ENCODE measurements around the gene KDF1. TPM values are rescaled to one million over a fixed set of nuclear protein-coding genes. Genes with fewer than 3 reads are reported as not detected.
"Not testable (repeated sequence)": the region's sequence is repeated elsewhere in the genome, so short reads cannot be mapped to it uniquely, and the experiment has no call there.

The KDF1 gene
- polyA plus RNA-seq, 3 donors from 2014 or later: 0.29 to 1.3 TPM; not detected in 1

DNA sequence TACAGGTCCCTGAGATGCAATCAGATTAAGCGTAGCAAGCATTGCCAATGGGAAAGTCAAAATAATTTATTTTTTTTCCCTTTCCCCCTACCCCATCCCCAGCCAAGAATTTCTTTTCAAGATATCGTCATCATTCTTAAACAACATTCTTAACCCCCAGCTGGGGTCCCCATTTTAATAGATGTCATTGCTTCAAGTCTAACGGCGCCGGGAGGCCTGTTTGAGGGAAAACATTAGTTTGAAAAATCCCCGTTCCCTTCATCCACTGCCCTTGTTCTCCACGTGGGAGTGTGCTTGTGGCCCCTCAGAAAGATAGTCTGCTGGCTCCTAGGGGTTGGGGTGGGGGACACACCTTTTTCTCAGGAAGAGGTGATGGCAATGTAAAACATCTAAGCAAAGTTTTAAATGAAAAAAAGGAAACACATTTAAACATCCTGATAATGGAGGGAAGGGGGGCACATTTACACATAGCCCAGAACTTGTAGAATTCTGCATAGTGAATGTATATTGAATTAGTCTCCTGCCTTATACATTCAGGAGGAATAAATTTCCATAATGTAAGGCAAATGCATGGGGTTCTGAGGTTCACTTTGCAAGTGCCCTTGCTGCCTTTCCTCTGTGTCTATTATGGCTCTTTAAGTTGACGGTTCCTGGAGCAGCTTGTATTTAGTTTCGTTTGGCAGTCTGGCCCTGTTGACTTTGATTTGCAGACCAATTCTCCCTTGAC is 40.0 kb upstream of the KDF1 start:
- no peak for DNase-seq
- no peaks in the 10 kb centered on the region for H3K36me3 Mint-ChIP-seq
- H3K4me1 Mint-ChIP-seq: peaks cover 7% of the 10 kb centered on the region in 2 donors
- no peak overlapping the region for H3K4me3 Mint-ChIP-seq
- no peak overlapping the region for H3K27ac Mint-ChIP-seq
- no peaks in the 10 kb centered on the region for H3K9me3 Mint-ChIP-seq
- peaks cover 5 to 10% (median 6%) of the 10 kb centered on the region in 3 donors for H3K27me3 Mint-ChIP-seq (ENCODE audit: low read depth in 3 of 3)

DNA sequence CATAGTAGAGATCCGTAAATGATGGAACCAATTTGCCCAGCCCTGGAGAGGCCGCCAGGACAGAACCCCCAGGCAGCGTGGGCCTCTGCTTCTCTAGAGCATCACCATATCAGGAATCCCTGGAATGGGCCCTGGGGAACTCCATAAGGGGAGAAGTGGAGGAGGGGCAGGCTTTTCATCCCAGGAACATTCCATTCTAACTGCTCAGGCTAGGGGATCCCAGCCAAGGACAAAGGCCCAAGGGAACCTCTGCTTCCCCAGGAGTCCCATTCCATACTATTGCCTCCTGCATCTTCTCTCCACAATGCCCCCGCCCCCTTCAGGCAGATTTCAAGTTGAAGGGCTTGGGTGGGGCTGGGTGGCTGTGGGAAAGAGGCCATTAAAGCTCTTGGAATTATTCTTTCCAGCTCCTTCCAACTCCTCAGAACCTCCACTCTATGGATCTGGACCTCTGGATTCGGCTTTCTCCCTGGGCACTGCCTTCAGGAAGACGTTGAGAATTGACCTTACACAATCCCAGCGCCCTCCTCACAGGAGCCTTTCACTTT is 39.2 kb upstream of the KDF1 start:
- H3K27ac Mint-ChIP-seq: no peak overlapping the region
- H3K9me3 Mint-ChIP-seq: no peaks in the 10 kb centered on the region
- no peaks in the 10 kb centered on the region for H3K36me3 Mint-ChIP-seq
- H3K4me1 Mint-ChIP-seq: peaks cover 7 to 8% of the 10 kb centered on the region in 2 donors
- H3K4me3 Mint-ChIP-seq: no peak overlapping the region
- no peak for DNase-seq
- peaks cover 6 to 11% (median 7%) of the 10 kb centered on the region in 3 donors for H3K27me3 Mint-ChIP-seq (ENCODE audit: low read depth in 3 of 3)

DNA sequence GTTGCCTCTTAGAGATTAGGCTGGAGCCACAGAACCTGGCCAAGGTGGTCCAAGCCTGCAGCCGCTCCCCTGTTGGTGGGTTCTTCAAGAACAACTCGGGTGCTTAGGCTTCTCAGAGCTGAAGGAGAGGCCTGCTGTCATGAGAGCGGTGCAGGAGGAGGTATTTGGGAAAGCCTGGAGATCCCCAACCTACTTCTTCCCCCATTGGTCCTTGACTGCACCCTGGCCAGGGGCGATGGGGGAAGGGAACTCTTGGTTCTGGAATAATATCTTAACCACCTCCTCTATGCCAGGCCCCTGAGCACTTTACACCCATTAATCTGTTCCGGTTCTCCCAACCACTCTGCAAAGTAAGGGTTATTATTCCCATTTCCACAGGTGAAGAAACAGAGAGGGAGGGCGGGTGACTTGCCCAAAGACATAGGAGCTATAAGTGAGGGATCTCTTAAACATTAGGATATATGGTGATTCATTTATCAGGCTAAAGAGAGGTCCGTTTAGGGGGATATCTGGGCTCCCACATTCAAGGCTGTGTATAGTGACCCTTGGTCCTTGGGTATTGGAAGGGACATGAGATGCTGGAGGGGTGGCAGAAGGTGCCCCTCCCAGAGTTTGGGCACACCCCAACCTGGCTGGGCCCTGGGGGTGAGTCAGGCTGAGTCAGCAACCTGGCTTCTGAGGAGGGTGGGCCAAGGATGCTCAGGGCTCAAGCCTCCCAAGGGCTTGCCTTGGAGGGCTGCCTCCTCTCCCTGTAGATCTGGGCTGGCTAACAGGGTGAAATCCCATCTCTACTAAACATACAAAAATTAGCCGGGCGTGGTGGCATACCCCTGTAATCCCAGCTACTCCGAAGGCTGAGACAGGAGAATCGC is 38.4 kb upstream of the KDF1 start:
- no peak for DNase-seq
- peaks cover 7 to 11% (median 8%) of the 10 kb centered on the region in 3 donors for H3K27me3 Mint-ChIP-seq (ENCODE audit: low read depth in 3 of 3)
- H3K36me3 Mint-ChIP-seq: no peaks in the 10 kb centered on the region
- H3K9me3 Mint-ChIP-seq: no peaks in the 10 kb centered on the region
- H3K4me1 Mint-ChIP-seq: peaks cover 7 to 9% of the 10 kb centered on the region in 2 donors
- H3K27ac Mint-ChIP-seq: no peak overlapping the region
- no peak overlapping the region for H3K4me3 Mint-ChIP-seq

DNA sequence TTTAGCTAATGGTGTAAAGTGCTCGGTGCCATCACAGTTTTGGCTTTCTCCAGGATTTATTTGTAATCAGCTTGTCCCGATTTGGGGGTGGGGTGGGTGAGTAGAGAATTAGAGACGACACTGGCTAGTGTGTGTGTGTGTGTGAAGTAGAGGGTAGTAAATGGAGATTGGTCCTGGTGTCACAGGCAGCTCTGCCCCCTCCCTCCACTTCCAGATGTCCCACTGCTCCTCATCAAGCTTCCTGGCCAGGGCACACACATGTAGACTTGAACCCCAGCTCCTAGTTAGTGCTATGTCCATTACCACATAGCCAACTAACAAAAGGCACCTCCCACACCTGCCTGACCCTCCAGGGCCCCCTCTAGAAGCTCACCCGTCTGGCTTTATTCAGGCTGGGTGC is 36.4 kb upstream of the KDF1 start:
- peaks cover 15 to 16% of the 10 kb centered on the region in 2 donors for H3K4me1 Mint-ChIP-seq
- no peak for DNase-seq
- no peak overlapping the region for H3K27ac Mint-ChIP-seq
- no peaks in the 10 kb centered on the region for H3K9me3 Mint-ChIP-seq
- H3K36me3 Mint-ChIP-seq: no peaks in the 10 kb centered on the region
- H3K4me3 Mint-ChIP-seq: no peak overlapping the region
- H3K27me3 Mint-ChIP-seq (ENCODE audit: low read depth in 3 of 3): peaks cover 11 to 16% (median 15%) of the 10 kb centered on the region in 3 donors

DNA sequence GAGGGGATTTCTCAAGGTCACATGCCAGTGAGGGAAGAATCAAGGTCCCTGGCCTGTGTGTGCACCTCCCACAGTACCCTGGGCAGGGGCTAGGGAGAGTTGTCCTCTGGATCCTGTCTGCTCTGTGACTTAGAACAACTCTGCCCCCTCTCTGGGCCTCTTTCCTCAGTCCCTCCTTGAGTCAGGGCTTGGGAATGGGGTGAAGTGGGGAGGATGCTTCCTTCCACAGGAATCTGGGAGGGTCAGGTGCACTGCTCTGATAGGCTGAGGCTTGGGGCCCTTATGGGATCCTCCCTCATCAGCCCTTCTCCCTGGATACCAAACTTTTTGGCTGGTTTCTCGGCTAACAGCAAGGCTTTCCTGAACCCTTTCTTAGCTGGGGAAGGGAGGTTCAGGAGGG is 35.8 kb upstream of the KDF1 start:
- no peaks in the 10 kb centered on the region for H3K36me3 Mint-ChIP-seq
- H3K9me3 Mint-ChIP-seq: no peaks in the 10 kb centered on the region
- H3K4me3 Mint-ChIP-seq: peak overlapping the region in 1 of 5 donors; percentile 35
- peaks cover 14 to 22% (median 17%) of the 10 kb centered on the region in 3 donors for H3K27me3 Mint-ChIP-seq (ENCODE audit: low read depth in 3 of 3)
- no peak for DNase-seq
- peaks cover 16 to 17% of the 10 kb centered on the region in 2 donors for H3K4me1 Mint-ChIP-seq
- H3K27ac Mint-ChIP-seq: no peak overlapping the region

DNA sequence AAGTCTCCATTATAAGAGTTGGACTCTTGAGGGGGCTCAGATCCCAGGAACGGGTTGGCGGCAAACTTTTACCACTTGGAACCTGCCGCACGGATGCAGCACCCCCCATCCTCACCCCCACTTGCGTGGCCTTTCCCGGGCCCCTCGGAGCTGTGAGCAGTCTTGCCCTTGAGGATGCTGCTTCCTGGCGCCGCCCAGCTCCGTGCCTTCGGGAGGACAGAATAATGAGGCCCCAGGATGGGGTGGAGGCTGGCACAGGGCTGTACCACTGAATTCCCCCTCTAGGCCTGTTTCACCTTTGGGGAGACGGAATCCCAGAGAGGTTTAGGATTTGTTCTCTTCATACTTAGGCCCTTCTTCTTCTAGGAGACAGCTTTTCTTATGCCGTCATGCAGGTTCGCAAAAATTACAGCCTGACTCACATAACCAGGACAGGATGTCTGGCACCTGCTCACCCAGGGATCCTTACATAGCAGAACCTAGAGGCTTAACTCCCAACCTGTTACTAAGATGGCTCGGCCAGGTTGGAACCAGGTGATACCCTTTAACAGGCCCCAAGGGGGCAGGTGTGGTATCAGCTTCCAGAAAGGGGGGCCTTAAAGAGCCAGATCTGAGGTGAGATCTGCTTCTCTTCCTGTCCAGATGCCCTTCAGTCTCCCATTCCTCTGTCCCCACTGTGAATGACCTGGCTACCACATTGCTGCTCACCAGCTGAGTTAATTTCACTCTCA is 34.7 kb upstream of the KDF1 start:
- H3K27me3 Mint-ChIP-seq (ENCODE audit: low read depth in 3 of 3): peaks cover 17 to 28% (median 21%) of the 10 kb centered on the region in 3 donors
- H3K4me3 Mint-ChIP-seq: peak overlapping the region; percentile 73 to 83 (median 82)
- no peaks in the 10 kb centered on the region for H3K9me3 Mint-ChIP-seq
- DNase-seq: no peak
- H3K36me3 Mint-ChIP-seq: no peaks in the 10 kb centered on the region
- peaks cover 16 to 17% of the 10 kb centered on the region in 2 donors for H3K4me1 Mint-ChIP-seq
- peak overlapping the region in 1 of 6 donors; percentile 22 for H3K27ac Mint-ChIP-seq

DNA sequence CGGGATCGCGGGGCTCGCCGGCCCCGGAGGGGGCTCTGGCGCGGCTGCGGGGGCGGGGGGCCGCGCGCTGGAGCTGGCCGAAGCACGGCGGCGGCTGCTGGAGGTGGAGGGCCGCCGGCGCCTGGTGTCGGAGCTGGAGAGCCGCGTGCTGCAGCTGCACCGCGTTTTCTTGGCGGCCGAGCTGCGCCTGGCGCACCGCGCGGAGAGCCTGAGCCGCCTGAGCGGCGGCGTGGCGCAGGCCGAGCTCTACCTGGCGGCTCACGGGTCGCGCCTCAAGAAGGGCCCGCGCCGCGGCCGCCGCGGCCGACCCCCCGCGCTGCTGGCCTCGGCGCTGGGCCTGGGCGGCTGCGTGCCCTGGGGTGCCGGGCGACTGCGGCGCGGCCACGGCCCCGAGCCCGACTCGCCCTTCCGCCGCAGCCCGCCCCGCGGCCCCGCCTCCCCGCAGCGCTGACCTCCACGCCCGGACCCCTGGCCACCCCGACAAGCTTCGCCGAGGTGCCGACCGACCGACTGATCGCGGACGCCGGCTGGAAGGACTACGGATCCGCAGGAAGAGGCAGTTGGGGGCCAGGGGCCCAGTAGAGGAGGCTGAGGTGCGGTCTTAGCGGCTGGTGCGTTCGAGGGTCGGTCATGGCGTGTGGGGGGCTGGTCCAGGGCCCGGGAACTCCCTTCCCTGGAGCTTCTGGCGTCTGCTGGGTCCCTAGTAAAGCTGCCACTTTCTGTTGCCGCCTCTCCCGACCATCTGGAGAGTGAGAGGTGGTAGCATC is 33.9 kb upstream of the KDF1 start:
- H3K4me3 Mint-ChIP-seq: peak overlapping the region; percentile 73 to 83 (median 82)
- no peaks in the 10 kb centered on the region for H3K9me3 Mint-ChIP-seq
- H3K36me3 Mint-ChIP-seq: no peaks in the 10 kb centered on the region
- H3K4me1 Mint-ChIP-seq: peaks cover 16 to 17% of the 10 kb centered on the region in 2 donors
- DNase-seq: no peak
- H3K27me3 Mint-ChIP-seq (ENCODE audit: low read depth in 3 of 3): peaks cover 17 to 32% (median 21%) of the 10 kb centered on the region in 3 donors
- no peak overlapping the region for H3K27ac Mint-ChIP-seq

DNA sequence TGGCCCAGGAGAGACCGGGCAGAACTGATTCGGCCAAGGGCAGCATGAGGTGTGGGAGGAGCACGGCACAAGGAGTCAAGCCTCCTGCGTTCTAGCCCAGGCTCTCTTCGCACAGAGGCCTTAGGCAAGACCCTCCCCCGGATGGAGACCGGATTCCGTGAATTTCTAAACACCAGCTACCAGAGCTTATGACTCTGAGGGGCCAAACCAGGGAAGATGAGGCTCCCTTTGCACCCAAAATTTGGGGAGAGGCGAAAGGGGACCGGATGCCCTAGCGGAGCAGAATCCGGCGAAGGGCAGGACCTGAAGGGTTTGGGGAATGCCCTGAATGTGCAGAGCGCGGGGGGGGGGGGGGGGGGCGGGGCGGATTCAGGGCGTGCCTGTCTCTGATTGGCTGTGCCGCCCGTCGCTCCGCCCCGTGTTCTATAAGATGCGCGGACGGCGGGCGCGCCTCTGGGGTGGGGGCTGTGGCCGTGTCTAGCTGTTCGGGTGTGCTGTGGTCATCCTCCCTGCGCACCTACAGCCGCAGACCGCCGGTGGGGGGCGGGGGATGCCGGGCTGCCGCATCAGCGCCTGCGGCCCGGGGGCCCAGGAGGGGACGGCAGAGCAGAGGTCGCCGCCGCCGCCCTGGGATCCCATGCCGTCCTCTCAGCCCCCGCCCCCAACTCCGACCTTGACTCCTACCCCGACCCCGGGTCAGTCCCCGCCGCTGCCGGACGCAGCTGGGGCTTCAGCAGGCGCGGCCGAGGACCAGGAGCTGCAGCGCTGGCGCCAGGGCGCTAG is 33.2 kb upstream of the KDF1 start, which contains the start of gene TRNP1:
TSS of gene TRNP1 (plus strand) at position 456 of the 783 bp plus-strand sequence. CDS start at position 551, 95 bp downstream.
- DNase-seq: peak; percentile 65 to 66 (median 66)
- H3K9me3 Mint-ChIP-seq: no peaks in the 10 kb centered on the region
- peaks cover 16 to 17% of the 10 kb centered on the region in 2 donors for H3K4me1 Mint-ChIP-seq
- H3K27ac Mint-ChIP-seq: peak within 1 kb of the TSS in 1 of 6 donors; percentile 55
- H3K36me3 Mint-ChIP-seq: no peaks in the 10 kb centered on the region
- H3K27me3 Mint-ChIP-seq (ENCODE audit: low read depth in 3 of 3): peaks cover 17 to 32% (median 21%) of the 10 kb centered on the region in 3 donors
- H3K4me3 Mint-ChIP-seq: peak within 1 kb of the TSS; percentile 74 to 83 (median 82)

DNA sequence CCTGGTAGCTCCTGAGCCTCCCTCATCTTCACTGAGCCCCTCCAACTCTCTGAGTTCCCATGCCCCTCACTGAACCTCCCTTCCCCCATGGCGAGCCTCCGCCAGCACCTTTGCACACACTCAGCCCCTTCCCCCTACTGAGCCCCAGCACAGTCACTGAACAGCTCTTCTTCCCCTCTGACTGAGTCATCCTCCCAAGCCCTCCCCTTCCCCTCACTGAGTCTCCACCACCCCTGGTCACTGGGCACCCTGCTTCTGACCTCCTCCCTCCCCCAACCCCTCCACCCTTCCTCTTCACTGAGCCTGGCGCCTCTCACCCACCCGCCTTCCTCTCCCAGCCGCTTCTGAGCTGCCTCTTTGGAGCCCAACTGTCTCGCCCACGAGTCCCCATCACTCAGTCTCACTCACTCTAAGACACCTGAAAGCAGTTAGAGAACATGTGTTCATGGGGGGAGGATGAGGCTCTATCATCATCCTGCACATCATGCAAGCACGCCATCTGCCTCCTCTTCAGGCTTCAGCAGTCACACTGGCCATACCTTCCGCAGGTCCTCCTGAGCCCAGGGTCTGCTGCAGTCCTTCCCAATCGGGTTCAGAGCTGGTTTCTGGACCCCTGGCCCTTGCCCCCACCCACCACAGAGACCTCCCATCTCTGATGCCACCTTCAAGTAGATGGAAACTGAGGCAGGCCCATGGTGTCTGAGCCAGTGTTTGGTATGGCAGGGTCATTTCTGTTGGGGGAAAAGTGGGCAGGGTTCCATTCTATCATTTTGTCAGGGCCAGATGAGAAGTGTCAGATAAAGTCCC is 31.2 kb upstream of the KDF1 start:
- Mint-ChIP-seq H3K36me3 (no peaks in the 10 kb centered on the region), H3K4me1 (peaks cover 10 to 12% of the 10 kb centered on the region in 2 donors), H3K27ac (no peak overlapping the region), H3K27me3 (ENCODE audit: low read depth in 3 of 3) (peaks cover 17 to 38% (median 21%) of the 10 kb centered on the region in 3 donors), H3K4me3 (peak overlapping the region in 2 of 5 donors; percentile 34 to 42), H3K9me3 (no peaks in the 10 kb centered on the region)
- no peak for DNase-seq

DNA sequence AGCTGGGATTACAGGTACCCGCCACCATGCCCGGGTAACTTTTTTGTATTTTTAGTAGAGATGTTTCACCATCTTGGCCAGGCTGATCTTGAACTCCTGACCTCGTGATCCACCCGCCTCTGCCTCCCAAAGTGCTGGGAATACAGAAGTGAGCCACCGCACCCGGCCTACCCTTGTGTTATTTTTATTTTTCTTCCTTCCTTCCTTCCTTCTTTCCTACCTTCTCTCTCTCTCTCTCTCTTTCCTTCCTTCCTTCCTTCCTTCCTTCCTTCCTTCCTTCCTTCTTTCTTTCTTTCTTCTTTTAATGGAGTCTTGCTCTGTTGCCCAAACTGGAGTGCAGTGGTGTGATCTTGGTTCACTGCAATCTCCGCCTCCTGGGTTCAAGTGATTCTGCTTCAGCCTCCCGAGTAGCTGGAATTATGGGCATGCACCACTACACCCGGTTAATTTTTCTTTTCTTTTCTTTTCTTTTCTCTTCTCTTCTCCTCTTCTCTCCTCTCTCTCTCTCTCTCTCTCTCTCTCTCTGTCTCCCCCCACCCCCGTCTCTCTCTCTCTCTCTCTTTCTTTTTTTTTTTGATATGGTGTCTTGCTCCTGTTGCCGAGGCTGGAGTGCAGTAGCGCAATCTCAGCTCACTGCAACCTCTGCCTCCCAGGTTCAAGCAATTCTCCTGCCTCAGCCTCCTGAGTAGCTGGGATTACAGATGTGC is 29.3 kb upstream of the KDF1 start:
- H3K27ac Mint-ChIP-seq, H3K36me3 Mint-ChIP-seq, H3K9me3 Mint-ChIP-seq, DNase-seq, H3K4me3 Mint-ChIP-seq: not testable (repeated sequence)
- Mint-ChIP-seq H3K4me1 (peaks cover 10 to 11% of the 10 kb centered on the region in 2 donors), H3K27me3 (ENCODE audit: low read depth in 3 of 3) (peaks cover 13 to 36% (median 19%) of the 10 kb centered on the region in 3 donors)

DNA sequence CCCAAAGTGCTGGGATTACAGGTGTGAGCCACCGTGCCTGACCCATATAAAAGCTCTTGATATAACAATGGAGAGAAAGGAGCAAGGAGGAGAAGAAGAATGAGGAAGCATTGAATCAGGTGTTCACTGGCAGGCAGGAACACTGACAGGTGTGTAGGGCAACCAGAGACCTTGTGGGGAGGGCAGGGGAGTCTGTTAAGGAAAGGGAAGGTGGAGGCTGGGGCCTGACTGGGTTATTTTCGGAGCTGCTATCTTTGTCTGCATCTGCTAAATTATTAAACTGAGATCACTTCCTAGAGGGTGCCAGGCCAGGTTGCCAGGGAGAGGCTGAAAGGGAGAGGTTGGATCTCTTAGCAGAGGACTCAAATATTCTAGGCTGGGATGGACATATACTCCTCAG is 26.4 kb upstream of the KDF1 start:
- no peak overlapping the region for H3K4me3 Mint-ChIP-seq
- no peaks in the 10 kb centered on the region for H3K9me3 Mint-ChIP-seq
- H3K27me3 Mint-ChIP-seq (ENCODE audit: low read depth in 3 of 3): peaks cover 9 to 27% (median 15%) of the 10 kb centered on the region in 3 donors
- peaks cover 1% of the 10 kb centered on the region in 2 donors for H3K4me1 Mint-ChIP-seq
- no peaks in the 10 kb centered on the region for H3K36me3 Mint-ChIP-seq
- no peak for DNase-seq
- H3K27ac Mint-ChIP-seq: no peak overlapping the region
